ENCODE measurements around the gene ZNFX1. TPM values are rescaled to one million over a fixed set of nuclear protein-coding genes. Genes with fewer than 3 reads are reported as not detected.
A peak's percentile ranks its signal among the peaks of the same experiment; 100 is the strongest.
"Not testable (repeated sequence)": the region's sequence is repeated elsewhere in the genome, so short reads cannot be mapped to it uniquely, and the experiment has no call there.

The ZNFX1 gene
- total RNA-seq, 1 donor, result 61.5 TPM

DNA sequence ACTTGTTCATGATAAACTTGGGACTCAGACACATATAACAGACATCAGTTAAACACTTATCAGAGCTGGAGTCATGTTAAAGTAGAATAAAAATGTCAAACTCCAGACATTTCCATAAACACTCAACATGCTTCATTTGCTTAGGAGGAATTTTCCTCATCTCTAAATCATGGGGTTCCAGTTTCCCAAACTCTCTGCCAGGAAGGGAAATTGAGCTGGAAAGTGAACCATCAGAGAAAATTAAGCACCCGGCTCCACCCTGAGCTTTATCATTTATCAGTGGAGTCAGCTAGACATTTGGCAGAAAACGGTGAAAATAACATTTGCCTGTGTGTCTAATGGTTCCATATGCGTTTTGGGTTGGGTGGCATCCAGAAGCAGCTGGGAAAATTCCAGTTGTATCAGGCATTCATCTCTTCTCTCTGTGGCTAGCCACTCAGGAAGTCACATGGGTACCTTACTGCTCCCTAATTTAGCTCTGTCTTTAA lies 25.3 kb upstream of the ZNFX1 start:
- H3K9me3 ChIP-seq (ENCODE audit: low read depth, low read length), result no peaks in the 10 kb centered on the region
- no peak overlapping the region for H2AFZ ChIP-seq (ENCODE audit: low read length)
- H4K20me1 ChIP-seq (ENCODE audit: insufficient read depth, low read length), result no peaks in the 10 kb centered on the region
- H3K36me3 ChIP-seq (ENCODE audit: insufficient read depth, low read length), result no peaks in the 10 kb centered on the region
- H3K79me2 ChIP-seq (ENCODE audit: insufficient read depth, low read length), result no peaks in the 10 kb centered on the region
- TF ChIP-seq, protein P1, sequence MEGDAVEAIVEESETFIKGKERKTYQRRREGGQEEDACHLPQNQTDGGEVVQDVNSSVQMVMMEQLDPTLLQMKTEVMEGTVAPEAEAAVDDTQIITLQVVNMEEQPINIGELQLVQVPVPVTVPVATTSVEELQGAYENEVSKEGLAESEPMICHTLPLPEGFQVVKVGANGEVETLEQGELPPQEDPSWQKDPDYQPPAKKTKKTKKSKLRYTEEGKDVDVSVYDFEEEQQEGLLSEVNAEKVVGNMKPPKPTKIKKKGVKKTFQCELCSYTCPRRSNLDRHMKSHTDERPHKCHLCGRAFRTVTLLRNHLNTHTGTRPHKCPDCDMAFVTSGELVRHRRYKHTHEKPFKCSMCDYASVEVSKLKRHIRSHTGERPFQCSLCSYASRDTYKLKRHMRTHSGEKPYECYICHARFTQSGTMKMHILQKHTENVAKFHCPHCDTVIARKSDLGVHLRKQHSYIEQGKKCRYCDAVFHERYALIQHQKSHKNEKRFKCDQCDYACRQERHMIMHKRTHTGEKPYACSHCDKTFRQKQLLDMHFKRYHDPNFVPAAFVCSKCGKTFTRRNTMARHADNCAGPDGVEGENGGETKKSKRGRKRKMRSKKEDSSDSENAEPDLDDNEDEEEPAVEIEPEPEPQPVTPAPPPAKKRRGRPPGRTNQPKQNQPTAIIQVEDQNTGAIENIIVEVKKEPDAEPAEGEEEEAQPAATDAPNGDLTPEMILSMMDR (IDR thresholded peaks at IDR 0.05; ENCODE audit: extremely low read depth, low read depth, low read length), result no peak
- H3K27me3 ChIP-seq (ENCODE audit: insufficient read depth, low read length), result no peaks in the 10 kb centered on the region
- H3K4me1 ChIP-seq (ENCODE audit: insufficient read depth, low read length), result peaks cover 6% of the 10 kb centered on the region
- H3K4me3 ChIP-seq (ENCODE audit: insufficient read depth, low read length), result no peak overlapping the region
- no peak overlapping the region for H3K27ac ChIP-seq (ENCODE audit: low read depth, low read length)
- DNase-seq (ENCODE audit: insufficient read length, low spot score, missing footprints), result no peak
- H3K4me2 ChIP-seq (ENCODE audit: insufficient read depth, low read length), result peak overlapping the region; percentile 36

DNA sequence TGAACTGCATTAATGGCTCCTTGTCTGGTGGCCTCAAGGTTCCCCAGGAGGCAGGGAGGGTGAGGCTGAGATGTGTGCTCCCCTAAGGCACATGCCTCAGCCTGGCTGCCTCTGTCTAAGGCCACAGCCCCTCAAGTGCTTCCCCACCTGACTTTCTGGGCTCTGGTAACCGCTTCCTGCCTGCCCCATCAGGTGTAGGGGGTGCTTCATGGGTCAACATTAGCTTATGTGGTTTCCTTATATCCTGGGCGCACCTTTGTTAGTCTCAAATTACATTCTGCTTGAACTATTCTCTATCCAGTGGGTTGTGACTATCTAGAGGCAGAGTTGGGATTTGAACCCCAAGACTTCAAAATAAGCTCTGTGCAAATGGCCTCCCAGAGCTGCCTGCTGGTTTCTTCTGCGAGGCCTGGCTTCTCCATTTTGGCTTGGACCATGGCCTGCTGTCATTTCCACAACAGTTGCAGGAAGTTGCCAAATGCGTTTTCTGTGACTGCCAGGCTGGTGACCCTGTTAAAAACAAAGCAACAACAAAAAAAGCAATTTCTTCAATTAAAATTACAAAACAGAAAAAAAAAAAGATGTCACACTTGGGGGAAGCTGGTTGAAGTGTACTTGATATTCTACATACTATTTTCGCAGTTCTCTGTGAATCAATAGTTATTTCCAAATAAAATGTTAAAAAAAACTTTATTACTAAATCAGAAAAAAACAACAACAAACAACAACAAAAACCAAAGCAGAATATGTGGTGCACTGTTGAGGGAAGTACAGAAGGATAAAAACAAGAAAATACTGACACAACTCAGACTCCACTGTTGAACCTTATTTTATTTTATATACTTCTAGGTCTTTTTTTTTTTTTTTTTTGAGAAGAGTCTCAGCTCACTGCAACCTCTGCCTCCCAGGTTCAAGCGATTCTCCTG lies 20.0 kb upstream of the ZNFX1 start:
- H3K9me3 ChIP-seq (ENCODE audit: low read depth, low read length), result no peaks in the 10 kb centered on the region
- TF ChIP-seq, protein P1 (IDR thresholded peaks at IDR 0.05; ENCODE audit: extremely low read depth, low read depth, low read length), result no peak
- no peak for DNase-seq (ENCODE audit: insufficient read length, low spot score, missing footprints)
- no peaks in the 10 kb centered on the region for H4K20me1 ChIP-seq (ENCODE audit: insufficient read depth, low read length)
- no peak overlapping the region for H3K4me2 ChIP-seq (ENCODE audit: insufficient read depth, low read length)
- H2AFZ ChIP-seq (ENCODE audit: low read length), result no peak overlapping the region
- no peak overlapping the region for H3K4me3 ChIP-seq (ENCODE audit: insufficient read depth, low read length)
- H3K79me2 ChIP-seq (ENCODE audit: insufficient read depth, low read length), result no peaks in the 10 kb centered on the region
- no peak overlapping the region for H3K27ac ChIP-seq (ENCODE audit: low read depth, low read length)
- peaks cover under 1% of the 10 kb centered on the region for H3K4me1 ChIP-seq (ENCODE audit: insufficient read depth, low read length)
- H3K36me3 ChIP-seq (ENCODE audit: insufficient read depth, low read length), result no peaks in the 10 kb centered on the region
- H3K27me3 ChIP-seq (ENCODE audit: insufficient read depth, low read length), result no peaks in the 10 kb centered on the region

DNA sequence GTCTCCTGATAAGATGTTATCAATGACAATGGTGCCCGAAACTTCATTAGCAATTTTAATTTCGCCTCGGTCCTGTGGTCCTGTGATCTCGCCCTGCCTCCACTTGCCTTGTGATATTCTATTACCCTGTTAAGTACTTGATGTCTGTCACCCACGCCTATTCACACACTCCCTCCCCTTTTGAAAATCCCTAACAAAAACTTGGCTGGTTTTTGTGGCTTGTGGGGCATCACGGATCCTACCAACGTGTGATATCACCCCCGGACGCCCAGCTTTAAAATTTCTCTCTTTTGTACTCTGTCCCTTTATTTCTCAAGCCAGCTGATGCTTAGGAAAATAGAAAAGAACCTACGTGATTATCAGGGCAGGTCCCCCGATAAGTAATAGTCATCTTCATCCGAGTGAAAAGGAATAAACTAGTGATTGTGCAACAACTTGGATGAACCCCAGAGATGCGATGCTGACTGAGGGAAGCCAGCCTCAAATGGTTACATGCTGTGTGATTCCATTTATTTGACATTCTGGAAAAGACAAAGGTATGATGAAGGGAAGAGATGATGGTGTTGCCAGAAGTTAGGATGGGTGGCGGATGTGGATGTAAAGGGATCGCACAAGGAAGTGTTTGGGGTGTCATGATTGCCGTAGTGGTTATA lies 16.3 kb upstream of the ZNFX1 start:
- H3K36me3 ChIP-seq (ENCODE audit: insufficient read depth, low read length), result peaks cover 24% of the 10 kb centered on the region

DNA sequence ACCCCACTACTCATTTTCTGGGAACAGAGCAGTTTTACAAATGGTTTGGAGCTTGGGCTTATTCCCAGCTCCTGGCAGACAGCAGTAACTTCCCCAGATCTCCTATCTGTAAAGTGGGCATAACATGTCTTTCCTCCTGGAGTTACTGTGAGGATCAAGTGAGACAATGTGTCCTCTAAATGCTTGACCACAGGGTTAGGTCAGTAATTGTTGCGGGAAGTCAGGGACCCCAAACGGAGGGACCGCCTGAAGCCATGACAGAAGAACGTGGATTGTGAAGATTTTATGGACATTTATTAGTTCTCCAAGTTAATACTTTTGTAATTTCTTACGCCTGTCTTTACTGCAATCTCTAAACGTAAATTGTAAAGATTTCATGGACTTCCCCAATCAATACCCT lies 15.3 kb upstream of the ZNFX1 start:
- H3K79me2 ChIP-seq (ENCODE audit: insufficient read depth, low read length), result peaks cover 3% of the 10 kb centered on the region
- TF ChIP-seq, protein P1 (IDR thresholded peaks at IDR 0.05; ENCODE audit: extremely low read depth, low read depth, low read length), result no peak
- H4K20me1 ChIP-seq (ENCODE audit: insufficient read depth, low read length), result peaks cover 34% of the 10 kb centered on the region

More for the DNA sequence above, 16.3 kb upstream of the ZNFX1 start:
- H3K4me3 ChIP-seq (ENCODE audit: insufficient read depth, low read length); DNase-seq (ENCODE audit: insufficient read length, low spot score, missing footprints); H3K27ac ChIP-seq (ENCODE audit: low read depth, low read length); H3K79me2 ChIP-seq (ENCODE audit: insufficient read depth, low read length); H2AFZ ChIP-seq (ENCODE audit: low read length); H3K9me3 ChIP-seq (ENCODE audit: low read depth, low read length); H3K4me1 ChIP-seq (ENCODE audit: insufficient read depth, low read length); H3K4me2 ChIP-seq (ENCODE audit: insufficient read depth, low read length); H3K27me3 ChIP-seq (ENCODE audit: insufficient read depth, low read length): not testable (repeated sequence)
- H4K20me1 ChIP-seq (ENCODE audit: insufficient read depth, low read length), result peaks cover 24% of the 10 kb centered on the region

More for the DNA sequence above, 15.3 kb upstream of the ZNFX1 start:
- Histone ChIP-seq H3K27ac (ENCODE audit: low read depth, low read length) (no peak overlapping the region), H3K36me3 (ENCODE audit: insufficient read depth, low read length) (peaks cover 34% of the 10 kb centered on the region), H3K27me3 (ENCODE audit: insufficient read depth, low read length) (no peaks in the 10 kb centered on the region), H3K4me3 (ENCODE audit: insufficient read depth, low read length) (no peak overlapping the region), H3K4me2 (ENCODE audit: insufficient read depth, low read length) (no peak overlapping the region), H2AFZ (ENCODE audit: low read length) (no peak overlapping the region), H3K9me3 (ENCODE audit: low read depth, low read length) (no peaks in the 10 kb centered on the region), H3K4me1 (ENCODE audit: insufficient read depth, low read length) (peaks cover 4% of the 10 kb centered on the region)
- no peak for DNase-seq (ENCODE audit: insufficient read length, low spot score, missing footprints)
